SU-DHL-6 (cell line): Measurements from ENCODE around the gene MORN5.

ENCODE experiments used
- CTCF ChIP-seq: fragments of 200-600 bp; sonication (generic); IDR thresholded peaks from one replicate; pipeline ENCODE4 v1.5.1; 2017; ENCODE audit warnings: antibody characterized with exemption, mild to moderate bottlenecking, low read length, moderate library complexity; ENCODE audit not compliant: insufficient read depth, poor library complexity, severe bottlenecking
- EZH2phosphoT487 ChIP-seq: fragments of 200-600 bp; sonication (generic), shearing (Covaris generic); conservative IDR thresholded peaks from 2 replicates; pipeline ENCODE4 v1.6.1; 2018; ENCODE audit warnings: mild to moderate bottlenecking, antibody characterized with exemption, low read length, moderate library complexity, mixed read lengths

DNA sequence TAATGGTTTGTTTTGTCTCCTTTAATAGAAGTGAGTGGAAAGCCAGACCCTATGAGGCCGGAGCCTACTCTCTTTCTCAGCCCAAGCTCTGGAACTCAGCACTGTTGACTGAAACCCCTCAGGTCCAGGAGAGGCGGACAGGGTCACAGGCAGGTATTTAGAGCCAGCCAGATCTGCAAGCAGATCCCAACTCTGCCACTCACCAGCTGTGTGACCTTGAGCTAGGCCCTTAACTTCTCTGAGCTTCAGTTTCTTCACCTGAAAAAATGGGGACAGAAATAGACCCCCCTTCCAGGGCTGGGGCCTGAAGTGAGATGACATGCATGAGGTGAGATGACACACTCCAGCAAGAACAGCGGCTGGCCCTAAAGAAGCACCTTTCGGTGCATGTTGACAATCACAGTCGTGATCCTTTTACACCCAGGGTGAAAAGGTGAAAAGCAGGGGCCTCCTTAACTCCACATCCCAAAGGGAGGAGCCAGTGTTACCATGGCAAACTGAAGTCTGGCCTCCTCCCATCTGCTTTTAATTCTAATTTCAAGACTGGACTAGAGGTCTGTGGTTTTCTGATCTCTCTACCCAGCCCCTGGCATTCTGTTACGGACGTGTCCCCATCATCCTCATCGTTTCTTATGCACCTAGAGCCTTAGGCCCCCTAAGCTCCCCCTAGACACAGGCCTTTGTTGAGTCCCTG is 27.2 kb downstream of the MORN5 start:
- TF ChIP-seq EZH2phosphoT487, result no peak
- TF ChIP-seq CTCF, result no peak
